IPS-18c (cell line): ENCODE measurements around the gene KANK3.
"Not testable (repeated sequence)": the region's sequence is repeated elsewhere in the genome, so short reads cannot be mapped to it uniquely, and the experiment has no call there.

Experiments used
- H3K4me3 ChIP-seq: 2 replicates; pipeline ENCODE4 v1.7.0; 2013; ENCODE audit warnings: low read depth, mild to moderate bottlenecking, low read length, moderate library complexity; ENCODE audit not compliant: insufficient read depth
- H3K9me3 ChIP-seq: one replicate; pipeline ENCODE4 v1.6.1; 2013; ENCODE audit warnings: mild to moderate bottlenecking, low read length, moderate library complexity; ENCODE audit not compliant: control insufficient read depth, insufficient read depth

KANK3 gene

DNA sequence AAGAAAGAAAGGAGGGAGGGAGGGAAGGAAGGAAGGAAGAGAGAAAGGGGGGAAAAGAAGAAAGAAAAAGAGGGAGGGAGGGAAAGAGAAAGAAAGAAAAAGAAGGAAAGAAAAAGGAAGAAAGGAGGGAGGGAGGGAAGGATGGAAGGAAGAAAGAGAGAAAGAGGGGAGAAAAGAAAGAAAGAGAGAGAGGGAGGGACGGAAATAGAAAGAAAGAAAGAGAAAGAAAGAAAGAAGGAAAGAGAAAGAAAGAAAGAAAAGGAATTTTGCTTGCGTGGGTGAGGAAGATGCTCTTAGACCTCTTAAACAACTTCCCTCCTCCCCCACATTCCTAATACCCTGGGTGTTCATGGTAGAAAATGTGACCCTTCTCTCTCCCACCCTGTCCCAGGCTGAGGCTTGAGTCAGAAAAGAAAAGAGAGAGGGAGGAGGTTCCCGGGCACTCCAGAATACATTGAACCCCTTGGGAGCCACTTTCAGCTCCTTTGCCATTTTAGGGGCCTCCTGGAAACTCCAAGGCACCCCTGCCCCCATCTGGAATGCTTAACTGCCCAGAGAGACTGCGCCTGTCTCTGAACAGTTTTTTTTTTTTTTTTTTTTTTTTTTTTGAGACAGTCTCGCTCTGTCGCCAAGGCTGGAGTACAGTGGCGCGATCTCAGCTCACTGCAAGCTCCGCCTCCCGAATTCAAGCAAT lies 9.2 kb upstream of the KANK3 start:
- Histone ChIP-seq H3K9me3 (no peaks in the 10 kb centered on the region), H3K4me3 (no peak overlapping the region)

- not testable (repeated sequence) for H3K9me3 ChIP-seq, H3K4me3 ChIP-seq
These were observed 6.7 kb upstream of the KANK3 start for GRCh38 chr19:8349629-8350372.

DNA sequence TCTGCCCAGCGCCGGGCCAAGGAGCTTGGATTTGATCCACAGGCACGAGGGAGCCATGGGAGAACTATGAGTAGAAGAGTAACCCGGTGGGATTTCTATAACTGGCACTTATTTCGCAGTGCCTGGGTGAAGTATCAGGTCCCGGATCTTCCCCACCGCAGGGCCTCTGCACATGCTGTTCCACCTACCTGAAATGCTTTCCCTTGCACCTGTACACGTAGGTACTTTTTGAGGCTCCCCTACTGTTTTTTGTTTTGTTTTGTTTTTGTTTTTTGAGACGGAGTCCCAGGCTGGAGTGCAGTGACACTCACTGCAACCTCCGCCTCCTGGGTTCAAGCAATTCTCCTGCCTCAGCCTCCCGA lies 402 bp upstream of the KANK3 start:
- Histone ChIP-seq H3K9me3 (no peaks in the 10 kb centered on the region), H3K4me3 (no peak overlapping the region; the same call in 1 of the 2 replicates)

DNA sequence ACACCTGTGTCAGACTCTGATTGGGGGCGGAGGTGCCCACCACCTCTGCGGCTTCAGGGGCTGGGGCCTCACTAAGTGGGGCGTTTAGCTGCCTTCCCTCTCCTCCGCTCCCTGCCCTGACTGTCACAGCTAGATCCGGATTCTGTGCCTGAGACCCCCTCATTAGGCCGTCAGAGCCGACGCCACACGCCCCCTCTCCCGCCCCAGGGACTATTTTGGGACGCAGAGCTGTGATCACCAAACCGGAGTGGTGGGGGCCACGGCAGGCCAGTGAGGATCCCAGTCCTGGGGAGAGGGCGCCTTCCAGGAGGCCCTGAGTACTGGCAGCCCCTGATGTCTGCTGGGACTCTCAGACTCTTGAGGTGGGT lies 762 bp downstream of the KANK3 start:
- Histone ChIP-seq H3K9me3 (no peaks in the 10 kb centered on the region), H3K4me3 (no peak overlapping the region)

- H3K4me3 ChIP-seq, H3K9me3 ChIP-seq: not testable (repeated sequence)
These were observed 1.6 kb downstream of the KANK3 start for GRCh38 chr19:8341504-8341903.

GRCh38 chr19:8340341-8341096 lies 2.5 kb downstream of the KANK3 start:
- H3K9me3 ChIP-seq: no peaks in the 10 kb centered on the region
- no peak overlapping the region for H3K4me3 ChIP-seq

DNA sequence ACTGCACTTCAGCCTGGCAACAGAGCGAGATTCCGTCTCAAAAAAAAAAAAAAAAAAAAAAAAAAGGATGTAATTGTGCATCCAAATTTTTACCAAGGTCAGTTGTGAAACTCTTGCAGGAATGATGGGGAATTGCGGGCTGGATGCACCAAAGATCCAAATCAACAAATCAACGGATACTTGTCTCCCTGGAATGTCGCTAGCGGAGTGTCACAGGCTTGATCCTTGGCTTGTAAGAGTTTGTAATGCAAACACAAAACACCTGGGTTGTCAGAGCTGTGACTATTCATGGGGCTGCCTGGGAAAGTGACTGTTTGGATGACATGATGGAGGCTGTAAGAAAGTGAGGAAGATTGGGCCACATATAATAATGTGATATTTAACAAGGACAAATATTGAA lies 4.2 kb downstream of the KANK3 start:
- Histone ChIP-seq H3K9me3 (no peaks in the 10 kb centered on the region), H3K4me3 (no peak overlapping the region)

DNA sequence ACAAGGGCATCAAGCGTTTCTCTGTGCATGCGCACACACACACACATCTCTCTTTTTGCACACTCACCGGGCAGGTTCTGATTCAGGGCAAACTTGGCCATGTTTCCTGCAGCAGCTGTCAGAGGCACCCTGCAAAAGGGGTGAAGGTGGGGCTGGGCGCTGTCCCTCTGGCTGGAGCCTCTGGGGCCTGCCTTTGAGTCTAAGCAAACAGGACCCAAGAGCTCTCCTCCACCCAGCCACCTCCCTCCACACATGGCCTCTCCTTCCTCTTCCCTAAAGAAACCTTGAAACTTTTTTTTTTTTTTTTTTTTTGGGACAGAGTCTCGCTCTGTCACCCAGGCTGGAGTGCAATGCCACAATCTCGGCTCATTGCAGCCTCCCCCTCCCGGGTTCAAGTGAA lies 5.3 kb downstream of the KANK3 start:
- H3K4me3 ChIP-seq: no peak overlapping the region
- H3K9me3 ChIP-seq: no peaks in the 10 kb centered on the region

GRCh38 chr19:8336660-8337059 lies 6.4 kb downstream of the KANK3 start:
- Histone ChIP-seq H3K4me3 (no peak overlapping the region), H3K9me3 (no peaks in the 10 kb centered on the region)

- Histone ChIP-seq H3K4me3 (no peak overlapping the region; the same call in 1 of the 2 replicates), H3K9me3 (no peaks in the 10 kb centered on the region)
These were observed 6.9 kb downstream of the KANK3 start for GRCh38 chr19:8336072-8336569.

DNA sequence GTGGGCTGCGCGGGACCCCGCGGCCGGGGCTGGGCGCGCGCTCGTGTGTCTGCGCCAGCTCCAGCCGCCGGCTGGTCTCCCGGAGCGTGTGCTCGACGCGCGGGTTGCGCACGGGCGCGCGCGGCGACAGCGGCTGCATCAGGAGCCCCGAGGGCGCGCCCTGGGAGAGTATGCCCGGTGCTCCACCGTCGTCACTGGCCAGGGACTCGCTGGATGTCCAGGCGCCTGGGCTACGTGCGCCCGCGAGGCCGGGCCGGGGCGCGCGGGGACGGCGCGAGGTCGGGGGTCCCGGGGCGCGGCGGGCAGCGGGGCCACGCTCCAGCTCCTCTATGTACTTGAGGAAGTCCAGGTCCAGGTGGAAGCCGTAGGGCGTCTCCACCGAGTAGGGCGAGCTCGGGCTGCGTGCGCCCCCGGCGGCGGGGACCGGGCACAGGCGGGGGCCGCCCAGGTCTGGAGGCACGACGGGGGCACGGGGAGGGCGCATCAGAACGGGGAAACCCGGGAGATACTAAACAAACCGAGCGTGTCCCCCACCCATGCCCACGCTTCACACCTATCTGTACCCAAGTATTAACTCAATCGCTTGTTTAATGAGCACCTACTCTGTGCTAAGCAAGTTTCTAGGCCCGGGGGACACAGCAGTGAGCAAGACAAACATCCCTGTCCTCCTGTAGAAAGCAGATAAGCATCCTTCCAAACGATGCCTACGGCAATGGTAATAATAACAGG lies 7.6 kb downstream of the KANK3 start:
- Histone ChIP-seq H3K9me3 (no peaks in the 10 kb centered on the region), H3K4me3 (peak overlapping the region; percentile 58; the same call in 1 of the 2 replicates)

DNA sequence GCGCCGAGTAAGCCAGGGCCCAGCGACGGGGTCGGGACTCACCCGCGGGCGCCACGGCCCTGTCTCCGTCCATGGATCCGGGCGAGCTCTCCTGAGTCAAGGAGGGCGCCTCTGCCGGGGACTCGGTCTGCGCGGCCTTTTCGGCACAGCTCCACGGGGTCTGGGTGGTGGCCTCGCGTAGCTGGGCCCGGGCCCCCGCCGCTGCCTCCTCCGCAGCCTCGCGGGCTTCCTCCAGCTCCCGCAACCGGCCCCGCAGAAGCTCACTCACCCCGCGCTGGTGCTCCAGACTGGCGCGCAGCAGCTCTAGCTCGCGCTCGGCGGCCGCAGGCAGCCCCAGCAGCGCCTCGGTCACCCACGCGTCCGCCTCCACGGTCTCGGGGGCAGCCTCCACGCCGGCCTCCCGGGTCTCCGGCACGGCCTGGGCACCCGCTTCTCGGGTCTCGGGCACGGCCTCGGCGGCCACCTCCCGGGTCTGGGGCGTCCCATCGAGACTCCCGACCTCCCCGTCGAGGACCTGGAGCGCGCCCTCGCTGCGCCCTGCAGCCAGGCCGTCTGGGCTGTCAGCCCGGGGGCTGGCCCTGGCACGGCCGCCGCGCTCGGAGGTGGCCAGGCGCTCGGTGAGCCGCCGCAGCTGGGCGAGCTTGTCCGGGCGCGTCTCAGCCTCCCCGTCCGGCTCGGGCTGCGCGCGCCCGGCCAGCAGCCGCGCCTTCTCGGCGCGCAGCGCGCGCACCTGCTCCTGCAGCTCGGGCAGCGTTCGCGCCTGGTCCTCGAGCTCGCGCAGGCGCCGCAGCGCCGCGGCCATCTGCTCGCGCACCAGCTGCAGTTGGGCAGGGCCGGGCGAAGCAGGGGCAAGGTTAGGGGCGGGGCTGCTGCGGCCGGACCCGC lies 8.4 kb downstream of the KANK3 start:
- Histone ChIP-seq H3K9me3 (no peaks in the 10 kb centered on the region), H3K4me3 (peak overlapping the region; percentile 58)

DNA sequence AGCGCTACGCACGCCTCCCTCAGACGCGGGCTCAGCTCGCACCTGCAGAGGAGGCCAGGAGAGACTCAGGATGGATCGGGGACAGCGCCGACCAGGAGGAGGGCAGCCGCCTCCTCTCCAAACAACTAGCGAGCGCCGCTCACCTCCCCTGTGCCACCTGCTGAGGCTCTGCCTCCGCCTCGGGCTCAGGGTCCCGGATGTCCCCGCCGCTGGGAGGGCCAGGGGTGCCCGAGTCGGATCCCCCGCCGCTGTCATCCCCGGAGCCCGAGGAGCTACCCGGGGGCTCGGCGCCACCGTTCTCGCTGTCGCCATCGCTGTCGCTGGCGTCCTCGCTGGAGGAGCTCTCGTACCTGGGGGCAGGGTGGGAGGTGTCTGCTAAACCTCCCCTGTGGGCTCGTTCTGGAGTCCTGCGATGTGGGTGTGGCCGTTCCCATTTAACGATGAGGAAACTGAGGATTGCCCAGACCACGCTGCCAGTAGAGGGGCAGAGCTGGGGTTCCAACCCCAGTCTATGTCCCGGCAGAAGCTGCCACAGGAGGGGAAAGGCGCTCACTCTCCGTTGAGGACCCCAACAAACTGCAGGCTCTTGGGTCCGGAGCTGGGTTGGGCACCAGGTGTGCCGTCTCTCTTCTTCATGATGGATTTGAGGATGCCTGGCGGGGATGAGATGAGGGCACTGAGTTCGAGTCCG lies 9.2 kb downstream of the KANK3 start:
- peak overlapping the region; percentile 58 for H3K4me3 ChIP-seq

GRCh38 chr19:8332976-8333766 lies 9.9 kb downstream of the KANK3 start:
- Histone ChIP-seq H3K4me3 (peak overlapping the region; percentile 58), H3K9me3 (no peaks in the 10 kb centered on the region)

More for the DNA sequence above, 9.2 kb downstream of the KANK3 start:
- no peaks in the 10 kb centered on the region for H3K9me3 ChIP-seq

DNA sequence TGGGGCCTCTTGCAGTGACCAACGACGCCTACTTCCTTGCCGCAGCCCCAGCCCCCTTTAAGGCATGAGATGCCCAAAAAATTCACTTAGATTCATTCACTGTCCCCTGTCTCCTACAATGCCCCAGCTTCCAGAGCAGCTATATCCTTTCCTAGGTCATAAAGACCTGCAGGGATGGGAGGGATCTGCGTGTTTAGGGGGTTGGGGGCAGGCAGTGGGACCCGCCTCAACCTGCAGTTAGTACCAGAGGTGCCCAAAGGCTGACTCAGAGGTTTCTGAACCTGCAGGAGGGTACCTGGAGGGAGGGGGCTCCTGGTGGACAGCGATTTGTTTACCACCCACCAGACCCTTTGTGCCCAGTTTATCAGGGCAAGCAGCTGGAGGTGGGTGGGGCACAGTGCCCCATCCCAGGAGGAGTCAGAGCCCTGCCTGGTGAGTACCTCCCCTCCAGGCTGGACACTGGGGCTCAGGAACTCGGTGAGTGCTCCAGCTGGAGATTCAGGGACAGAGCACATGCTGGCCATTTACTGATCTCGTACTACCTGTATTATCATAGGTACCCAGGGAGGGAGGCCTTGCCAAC lies 11.7 kb downstream of the KANK3 start:
- peaks cover 2% of the 10 kb centered on the region for H3K9me3 ChIP-seq

More for the DNA sequence above, 11.7 kb downstream of the KANK3 start:
- H3K4me3 ChIP-seq: no peak overlapping the region
